ENCODE data around the gene PSG7.
"Not testable (repeated sequence)": the region's sequence is repeated elsewhere in the genome, so short reads cannot be mapped to it uniquely, and the experiment has no call there.

DNA sequence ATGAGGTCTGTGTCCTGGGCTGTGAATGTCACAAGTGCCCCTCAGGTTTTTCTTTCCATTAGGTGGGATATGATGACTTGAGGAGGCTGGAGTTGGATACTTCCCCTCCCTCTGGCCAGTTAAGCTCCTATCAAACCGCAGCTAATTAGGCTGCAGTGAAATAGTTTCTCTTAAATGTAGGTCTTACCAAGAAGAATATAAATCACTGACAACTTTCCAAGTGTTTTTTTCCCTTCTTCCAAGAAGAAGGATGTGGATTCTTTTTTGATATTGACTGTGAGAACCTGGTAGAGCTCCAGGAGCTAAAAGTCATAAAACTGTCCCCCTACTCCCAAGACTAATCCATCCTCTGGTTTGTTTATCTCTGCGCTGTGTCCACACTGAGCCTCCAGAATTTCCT, 14.5 kb upstream of the PSG7 start:
- TF ChIP-seq, protein P1, sequence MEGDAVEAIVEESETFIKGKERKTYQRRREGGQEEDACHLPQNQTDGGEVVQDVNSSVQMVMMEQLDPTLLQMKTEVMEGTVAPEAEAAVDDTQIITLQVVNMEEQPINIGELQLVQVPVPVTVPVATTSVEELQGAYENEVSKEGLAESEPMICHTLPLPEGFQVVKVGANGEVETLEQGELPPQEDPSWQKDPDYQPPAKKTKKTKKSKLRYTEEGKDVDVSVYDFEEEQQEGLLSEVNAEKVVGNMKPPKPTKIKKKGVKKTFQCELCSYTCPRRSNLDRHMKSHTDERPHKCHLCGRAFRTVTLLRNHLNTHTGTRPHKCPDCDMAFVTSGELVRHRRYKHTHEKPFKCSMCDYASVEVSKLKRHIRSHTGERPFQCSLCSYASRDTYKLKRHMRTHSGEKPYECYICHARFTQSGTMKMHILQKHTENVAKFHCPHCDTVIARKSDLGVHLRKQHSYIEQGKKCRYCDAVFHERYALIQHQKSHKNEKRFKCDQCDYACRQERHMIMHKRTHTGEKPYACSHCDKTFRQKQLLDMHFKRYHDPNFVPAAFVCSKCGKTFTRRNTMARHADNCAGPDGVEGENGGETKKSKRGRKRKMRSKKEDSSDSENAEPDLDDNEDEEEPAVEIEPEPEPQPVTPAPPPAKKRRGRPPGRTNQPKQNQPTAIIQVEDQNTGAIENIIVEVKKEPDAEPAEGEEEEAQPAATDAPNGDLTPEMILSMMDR (IDR thresholded peaks at IDR 0.05): not testable (repeated sequence)
- not testable (repeated sequence) for TF ChIP-seq POLR2AphosphoS5 (IDR thresholded peaks at IDR 0.05; ENCODE audit: low read depth, low read length); RAD21 (IDR thresholded peaks at IDR 0.05; ENCODE audit: low read length); GATA2 (CRISPR knock-in tag; IDR thresholded peaks at IDR 0.05); TAF1 (IDR thresholded peaks at IDR 0.05; ENCODE audit: borderline replicate concordance, low read depth, low read length); SMC3 (IDR thresholded peaks at IDR 0.05; ENCODE audit: low read depth, low read length); TCF12 (IDR thresholded peaks at IDR 0.05); EZH2phosphoT487 (IDR thresholded peaks at IDR 0.05; ENCODE audit: borderline replicate concordance, low read depth); YY1 (IDR thresholded peaks at IDR 0.05; ENCODE audit: low read depth); CHD2 (IDR thresholded peaks at IDR 0.05; ENCODE audit: low read length, partially characterized antibody); JUND (IDR thresholded peaks at IDR 0.05)
- TF ChIP-seq, protein P2, sequence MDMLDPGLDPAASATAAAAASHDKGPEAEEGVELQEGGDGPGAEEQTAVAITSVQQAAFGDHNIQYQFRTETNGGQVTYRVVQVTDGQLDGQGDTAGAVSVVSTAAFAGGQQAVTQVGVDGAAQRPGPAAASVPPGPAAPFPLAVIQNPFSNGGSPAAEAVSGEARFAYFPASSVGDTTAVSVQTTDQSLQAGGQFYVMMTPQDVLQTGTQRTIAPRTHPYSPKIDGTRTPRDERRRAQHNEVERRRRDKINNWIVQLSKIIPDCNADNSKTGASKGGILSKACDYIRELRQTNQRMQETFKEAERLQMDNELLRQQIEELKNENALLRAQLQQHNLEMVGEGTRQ (IDR thresholded peaks at IDR 0.05; ENCODE audit: borderline replicate concordance, low read depth, low read length): not testable (repeated sequence)
- TF ChIP-seq, protein P3, sequence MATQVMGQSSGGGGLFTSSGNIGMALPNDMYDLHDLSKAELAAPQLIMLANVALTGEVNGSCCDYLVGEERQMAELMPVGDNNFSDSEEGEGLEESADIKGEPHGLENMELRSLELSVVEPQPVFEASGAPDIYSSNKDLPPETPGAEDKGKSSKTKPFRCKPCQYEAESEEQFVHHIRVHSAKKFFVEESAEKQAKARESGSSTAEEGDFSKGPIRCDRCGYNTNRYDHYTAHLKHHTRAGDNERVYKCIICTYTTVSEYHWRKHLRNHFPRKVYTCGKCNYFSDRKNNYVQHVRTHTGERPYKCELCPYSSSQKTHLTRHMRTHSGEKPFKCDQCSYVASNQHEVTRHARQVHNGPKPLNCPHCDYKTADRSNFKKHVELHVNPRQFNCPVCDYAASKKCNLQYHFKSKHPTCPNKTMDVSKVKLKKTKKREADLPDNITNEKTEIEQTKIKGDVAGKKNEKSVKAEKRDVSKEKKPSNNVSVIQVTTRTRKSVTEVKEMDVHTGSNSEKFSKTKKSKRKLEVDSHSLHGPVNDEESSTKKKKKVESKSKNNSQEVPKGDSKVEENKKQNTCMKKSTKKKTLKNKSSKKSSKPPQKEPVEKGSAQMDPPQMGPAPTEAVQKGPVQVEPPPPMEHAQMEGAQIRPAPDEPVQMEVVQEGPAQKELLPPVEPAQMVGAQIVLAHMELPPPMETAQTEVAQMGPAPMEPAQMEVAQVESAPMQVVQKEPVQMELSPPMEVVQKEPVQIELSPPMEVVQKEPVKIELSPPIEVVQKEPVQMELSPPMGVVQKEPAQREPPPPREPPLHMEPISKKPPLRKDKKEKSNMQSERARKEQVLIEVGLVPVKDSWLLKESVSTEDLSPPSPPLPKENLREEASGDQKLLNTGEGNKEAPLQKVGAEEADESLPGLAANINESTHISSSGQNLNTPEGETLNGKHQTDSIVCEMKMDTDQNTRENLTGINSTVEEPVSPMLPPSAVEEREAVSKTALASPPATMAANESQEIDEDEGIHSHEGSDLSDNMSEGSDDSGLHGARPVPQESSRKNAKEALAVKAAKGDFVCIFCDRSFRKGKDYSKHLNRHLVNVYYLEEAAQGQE (IDR thresholded peaks at IDR 0.05; ENCODE audit: low read depth, low read length): not testable (repeated sequence)

Data from SK-N-SH (cell line).